Ovary (tissue), 3 donors: ENCODE data around the gene SPRED1.
"Not testable (repeated sequence)": the region's sequence is repeated elsewhere in the genome, so short reads cannot be mapped to it uniquely, and the experiment has no call there.

Source experiments
- CTCF ChIP-seq, 3 donors: fragments of 450-650 bp in 2 of 3; fragments of 200-600 bp in 1 of 3; IDR thresholded peaks; one replicate each; pipeline versions ENCODE4 v1.5.1 to v1.8.0; 2016 to 2022; ENCODE audit warnings: antibody characterized with exemption in 3 of 3, mild to moderate bottlenecking in 1 of 3
- EP300 ChIP-seq: sonication (generic); formaldehyde crosslinking; IDR thresholded peaks from one replicate; pipeline ENCODE4 v1.6.1; 2017; ENCODE audit warnings: antibody characterized with exemption
- POLR2A ChIP-seq: fragments of 450-650 bp; IDR thresholded peaks from one replicate; pipeline ENCODE4 v1.6.1; 2017; ENCODE audit warnings: antibody characterized with exemption, mild to moderate bottlenecking, moderate library complexity
- donor health status: DM: no; HTN: no; CAD: no.

GRCh38 chr15:38272431-38272830, 19.8 kb downstream of the SPRED1 start:
- TF ChIP-seq CTCF (IDR thresholded peaks at IDR 0.05); POLR2A; EP300: not testable (repeated sequence)
